GM12878 (cell line): ENCODE measurements around the gene LY6G5C. TPM values are rescaled to one million over a fixed set of nuclear protein-coding genes. Genes with fewer than 3 reads are reported as not detected.

Experiments
- EED ChIP-seq: sonication (generic); IDR thresholded peaks from 2 replicates; pipeline ENCODE4 v1.6.1; 2016; ENCODE audit warnings: antibody characterized with exemption, low read depth
- GATAD2B ChIP-seq: fragments of 450-650 bp; conservative IDR thresholded peaks from 2 replicates; pipeline ENCODE4 v1.6.1; 2017; ENCODE audit warnings: low read depth, mild to moderate bottlenecking, moderate library complexity
- NRF1 ChIP-seq: conservative IDR thresholded peaks from 2 replicates; pipeline ENCODE4 v1.6.1; 2011; ENCODE audit warnings: mild to moderate bottlenecking, low read depth, low read length, improper control_type of control experiment
- RB1 ChIP-seq: fragments of 450-650 bp; formaldehyde crosslinking; IDR thresholded peaks from 2 replicates; pipeline ENCODE4 v1.6.1; 2017; ENCODE audit warnings: mild to moderate bottlenecking, borderline replicate concordance
- SMC3 ChIP-seq: IDR thresholded peaks from 2 replicates; pipeline ENCODE4 v1.6.1; 2011; ENCODE audit warnings: low read length, improper control_type of control experiment, borderline replicate concordance
- polyA plus RNA-seq, 11 experiments: library from polyadenylated mRNA; depleted of rRNA in 4 of 11; unstranded in 6 of 11; stranded (reverse) in 5 of 11; fragments of >200 nt; fragmentation: Nextera tagmentation in 4 of 11; fragmentation: Illumina TruSeq in 1 of 11; extraction: Ambion mirVana in 4 of 11; extraction: Trizol in 1 of 11; gene quantifications; 1 replicate in 1 of 11; 2 replicates in 10 of 11; pipeline versions ENCODE4 v1.2.1 to v1.2.3, GENCODE V29; 2011 to 2016; ENCODE audit warnings: inconsistent platforms in 2 of 11, missing spikeins in 2 of 11, low read depth in 1 of 11
- total RNA-seq, 4 experiments: library from RNA; depleted of rRNA in 3 of 4; stranded (reverse); fragments of >200 nt in 3 of 4; fragmentation: Illumina TruSeq in 1 of 4; extraction: Trizol in 1 of 4; gene quantifications; 2 replicates each; pipeline versions ENCODE4 v1.2.1 to v1.2.3, GENCODE V29; 2013 to 2021
- TF ChIP-seq, protein P1 (sequence below): IDR thresholded peaks from 2 replicates; pipeline ENCODE4 v1.6.1; 2011; ENCODE audit warnings: borderline replicate concordance, low read depth, mild to moderate bottlenecking, moderate library complexity, low read length; ENCODE audit not compliant: insufficient read depth, poor library complexity, severe bottlenecking
- TF ChIP-seq, protein P2 (sequence below): fragments of 450-650 bp; IDR thresholded peaks from 2 replicates; pipeline ENCODE4 v1.6.1; 2017; ENCODE audit warnings: mild to moderate bottlenecking
- TF ChIP-seq, protein P3 (sequence below): fragments of 450-650 bp; IDR thresholded peaks from 2 replicates; pipeline ENCODE4 v1.6.1; 2016; ENCODE audit warnings: mild to moderate bottlenecking, moderate library complexity, borderline replicate concordance

Gene LY6G5C
- total and polyA plus RNA-seq, 10 of the 15 experiments (the other 5 are each of a cell fraction or from before 2014, with no cell fraction given) = 0.76 to 6.1 (median 1.7) TPM

GRCh38 chr6:31729515-31729978 is 48.7 kb upstream of the LY6G5C start (continued):
- no peak; the same call in 1 of the 2 replicates for TF ChIP-seq GATAD2B
- TF ChIP-seq, protein P1, sequence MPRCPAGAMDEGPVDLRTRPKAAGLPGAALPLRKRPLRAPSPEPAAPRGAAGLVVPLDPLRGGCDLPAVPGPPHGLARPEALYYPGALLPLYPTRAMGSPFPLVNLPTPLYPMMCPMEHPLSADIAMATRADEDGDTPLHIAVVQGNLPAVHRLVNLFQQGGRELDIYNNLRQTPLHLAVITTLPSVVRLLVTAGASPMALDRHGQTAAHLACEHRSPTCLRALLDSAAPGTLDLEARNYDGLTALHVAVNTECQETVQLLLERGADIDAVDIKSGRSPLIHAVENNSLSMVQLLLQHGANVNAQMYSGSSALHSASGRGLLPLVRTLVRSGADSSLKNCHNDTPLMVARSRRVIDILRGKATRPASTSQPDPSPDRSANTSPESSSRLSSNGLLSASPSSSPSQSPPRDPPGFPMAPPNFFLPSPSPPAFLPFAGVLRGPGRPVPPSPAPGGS = peak; percentile 51
- TF ChIP-seq, protein P2, sequence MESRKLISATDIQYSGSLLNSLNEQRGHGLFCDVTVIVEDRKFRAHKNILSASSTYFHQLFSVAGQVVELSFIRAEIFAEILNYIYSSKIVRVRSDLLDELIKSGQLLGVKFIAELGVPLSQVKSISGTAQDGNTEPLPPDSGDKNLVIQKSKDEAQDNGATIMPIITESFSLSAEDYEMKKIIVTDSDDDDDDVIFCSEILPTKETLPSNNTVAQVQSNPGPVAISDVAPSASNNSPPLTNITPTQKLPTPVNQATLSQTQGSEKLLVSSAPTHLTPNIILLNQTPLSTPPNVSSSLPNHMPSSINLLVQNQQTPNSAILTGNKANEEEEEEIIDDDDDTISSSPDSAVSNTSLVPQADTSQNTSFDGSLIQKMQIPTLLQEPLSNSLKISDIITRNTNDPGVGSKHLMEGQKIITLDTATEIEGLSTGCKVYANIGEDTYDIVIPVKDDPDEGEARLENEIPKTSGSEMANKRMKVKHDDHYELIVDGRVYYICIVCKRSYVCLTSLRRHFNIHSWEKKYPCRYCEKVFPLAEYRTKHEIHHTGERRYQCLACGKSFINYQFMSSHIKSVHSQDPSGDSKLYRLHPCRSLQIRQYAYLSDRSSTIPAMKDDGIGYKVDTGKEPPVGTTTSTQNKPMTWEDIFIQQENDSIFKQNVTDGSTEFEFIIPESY = no peak
- TF ChIP-seq EED = 0 out of 2 replicates have a peak, but pooled peaks have one; percentile 28
- no peak for TF ChIP-seq NRF1
- TF ChIP-seq, protein P3, sequence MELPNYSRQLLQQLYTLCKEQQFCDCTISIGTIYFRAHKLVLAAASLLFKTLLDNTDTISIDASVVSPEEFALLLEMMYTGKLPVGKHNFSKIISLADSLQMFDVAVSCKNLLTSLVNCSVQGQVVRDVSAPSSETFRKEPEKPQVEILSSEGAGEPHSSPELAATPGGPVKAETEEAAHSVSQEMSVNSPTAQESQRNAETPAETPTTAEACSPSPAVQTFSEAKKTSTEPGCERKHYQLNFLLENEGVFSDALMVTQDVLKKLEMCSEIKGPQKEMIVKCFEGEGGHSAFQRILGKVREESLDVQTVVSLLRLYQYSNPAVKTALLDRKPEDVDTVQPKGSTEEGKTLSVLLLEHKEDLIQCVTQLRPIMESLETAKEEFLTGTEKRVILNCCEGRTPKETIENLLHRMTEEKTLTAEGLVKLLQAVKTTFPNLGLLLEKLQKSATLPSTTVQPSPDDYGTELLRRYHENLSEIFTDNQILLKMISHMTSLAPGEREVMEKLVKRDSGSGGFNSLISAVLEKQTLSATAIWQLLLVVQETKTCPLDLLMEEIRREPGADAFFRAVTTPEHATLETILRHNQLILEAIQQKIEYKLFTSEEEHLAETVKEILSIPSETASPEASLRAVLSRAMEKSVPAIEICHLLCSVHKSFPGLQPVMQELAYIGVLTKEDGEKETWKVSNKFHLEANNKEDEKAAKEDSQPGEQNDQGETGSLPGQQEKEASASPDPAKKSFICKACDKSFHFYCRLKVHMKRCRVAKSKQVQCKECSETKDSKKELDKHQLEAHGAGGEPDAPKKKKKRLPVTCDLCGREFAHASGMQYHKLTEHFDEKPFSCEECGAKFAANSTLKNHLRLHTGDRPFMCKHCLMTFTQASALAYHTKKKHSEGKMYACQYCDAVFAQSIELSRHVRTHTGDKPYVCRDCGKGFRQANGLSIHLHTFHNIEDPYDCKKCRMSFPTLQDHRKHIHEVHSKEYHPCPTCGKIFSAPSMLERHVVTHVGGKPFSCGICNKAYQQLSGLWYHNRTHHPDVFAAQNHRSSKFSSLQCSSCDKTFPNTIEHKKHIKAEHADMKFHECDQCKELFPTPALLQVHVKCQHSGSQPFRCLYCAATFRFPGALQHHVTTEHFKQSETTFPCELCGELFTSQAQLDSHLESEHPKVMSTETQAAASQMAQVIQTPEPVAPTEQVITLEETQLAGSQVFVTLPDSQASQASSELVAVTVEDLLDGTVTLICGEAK = no peak
- no peak; the same call in 1 of the 2 replicates for TF ChIP-seq RB1
- TF ChIP-seq SMC3 = peak; percentile 80
